Nephron (organoid): ENCODE results near the gene MLLT1.

ENCODE experiments used
- H3K27ac Mint-ChIP-seq, 3 experiments: 2 replicates each; pipeline ENCODE4 v1.8.0; 2020; ENCODE audit warnings: mixed read lengths in 3 of 3, mild to moderate bottlenecking in 2 of 3, moderate library complexity in 1 of 3
- H3K27me3 Mint-ChIP-seq: 2 replicates; pipeline ENCODE4 v1.8.0; 2021; ENCODE audit warnings: low read depth, mild to moderate bottlenecking, moderate library complexity, mixed read lengths
- H3K36me3 Mint-ChIP-seq: 2 replicates; pipeline ENCODE4 v1.8.0; 2020; ENCODE audit warnings: low read depth, mixed read lengths
- H3K4me1 Mint-ChIP-seq: 2 replicates; pipeline ENCODE4 v1.8.0; 2020; ENCODE audit warnings: mixed read lengths
- H3K4me3 Mint-ChIP-seq, 3 experiments: 2 replicates each; pipeline ENCODE4 v1.8.0; 2020; ENCODE audit warnings: mild to moderate bottlenecking in 3 of 3, mixed read lengths in 3 of 3, moderate library complexity in 2 of 3
- H3K9me3 Mint-ChIP-seq: 2 replicates; pipeline ENCODE4 v1.8.0; 2020; ENCODE audit warnings: mixed read lengths
- CTCF ChIP-seq, 3 experiments: fragments of 200-600 bp; sonication (generic); IDR thresholded peaks; one replicate each; pipeline ENCODE4 v1.5.0; 2021; ENCODE audit warnings: antibody characterized with exemption in 3 of 3; ENCODE audit not compliant: unreplicated experiment in 3 of 3

The MLLT1 gene

GRCh38 chr19:6279931-6280591, at the start of gene MLLT1:
Gene MLLT1, minus strand, starts transcription at chr19:6279975. Its CDS starts 191 bp downstream, at chr19:6279784.
- Mint-ChIP-seq H3K27ac (peak within 1 kb of the TSS; percentile 89 to 94 (median 90)), H3K9me3 (peaks cover 6% of the 10 kb centered on the region), H3K4me3 (peak within 1 kb of the TSS; percentile 96 to 99 (median 97)), H3K27me3 (peaks cover 3% of the 10 kb centered on the region), H3K36me3 (peaks cover 9% of the 10 kb centered on the region), H3K4me1 (peaks cover 39% of the 10 kb centered on the region)
- peak; percentile 89 to 95 (median 90) for TF ChIP-seq CTCF (IDR thresholded peaks at IDR 0.05; ENCODE audit: unreplicated experiment in 3 of 3)

- peaks cover 9% of the 10 kb centered on the region for H3K27me3 Mint-ChIP-seq
- H3K27ac Mint-ChIP-seq, result no peak overlapping the region
- no peaks in the 10 kb centered on the region for H3K4me1 Mint-ChIP-seq
- no peaks in the 10 kb centered on the region for H3K36me3 Mint-ChIP-seq
- H3K4me3 Mint-ChIP-seq, result no peak overlapping the region
- peaks cover 3% of the 10 kb centered on the region for H3K9me3 Mint-ChIP-seq
- no peak for TF ChIP-seq CTCF (IDR thresholded peaks at IDR 0.05; ENCODE audit: unreplicated experiment in 3 of 3)
Observed at GRCh38 chr19:6326815-6327214, 47.0 kb upstream of the MLLT1 start.

GRCh38 chr19:6325614-6326013, 45.8 kb upstream of the MLLT1 start:
- TF ChIP-seq CTCF (IDR thresholded peaks at IDR 0.05; ENCODE audit: unreplicated experiment in 3 of 3), result no peak
- Mint-ChIP-seq H3K4me3 (no peak overlapping the region), H3K27ac (no peak overlapping the region), H3K27me3 (peaks cover 9% of the 10 kb centered on the region), H3K4me1 (no peaks in the 10 kb centered on the region), H3K9me3 (peaks cover 3% of the 10 kb centered on the region), H3K36me3 (no peaks in the 10 kb centered on the region)

- peaks cover 9% of the 10 kb centered on the region for H3K27me3 Mint-ChIP-seq
- H3K4me3 Mint-ChIP-seq, result no peak overlapping the region
- peaks cover 3% of the 10 kb centered on the region for H3K9me3 Mint-ChIP-seq
- no peaks in the 10 kb centered on the region for H3K4me1 Mint-ChIP-seq
- no peaks in the 10 kb centered on the region for H3K36me3 Mint-ChIP-seq
- TF ChIP-seq CTCF (IDR thresholded peaks at IDR 0.05; ENCODE audit: unreplicated experiment in 3 of 3), result no peak
- no peak overlapping the region for H3K27ac Mint-ChIP-seq
Observed at GRCh38 chr19:6324757-6325156, 45.0 kb upstream of the MLLT1 start.

- no peak overlapping the region for H3K27ac Mint-ChIP-seq
- peaks cover 3% of the 10 kb centered on the region for H3K9me3 Mint-ChIP-seq
- peaks cover 9% of the 10 kb centered on the region for H3K27me3 Mint-ChIP-seq
- no peak for TF ChIP-seq CTCF (IDR thresholded peaks at IDR 0.05; ENCODE audit: unreplicated experiment in 3 of 3)
- no peaks in the 10 kb centered on the region for H3K36me3 Mint-ChIP-seq
- no peak overlapping the region for H3K4me3 Mint-ChIP-seq
- H3K4me1 Mint-ChIP-seq, result no peaks in the 10 kb centered on the region
Observed at GRCh38 chr19:6322284-6322683, 42.5 kb upstream of the MLLT1 start.

GRCh38 chr19:6319376-6319775, 39.6 kb upstream of the MLLT1 start:
- Mint-ChIP-seq H3K36me3 (no peaks in the 10 kb centered on the region), H3K9me3 (peaks cover 3% of the 10 kb centered on the region), H3K4me1 (no peaks in the 10 kb centered on the region), H3K27ac (no peak overlapping the region), H3K4me3 (no peak overlapping the region), H3K27me3 (no peaks in the 10 kb centered on the region)
- no peak for TF ChIP-seq CTCF (IDR thresholded peaks at IDR 0.05; ENCODE audit: unreplicated experiment in 3 of 3)
